Measurements from ENCODE around the gene TUT4. TPM values are rescaled to one million over a fixed set of nuclear protein-coding genes. Genes with fewer than 3 reads are reported as not detected.
"Not testable (repeated sequence)": the region's sequence is repeated elsewhere in the genome, so short reads cannot be mapped to it uniquely, and the experiment has no call there.

TUT4 gene
- total RNA-seq, 1 donor from 2014 or later = 62.5 TPM

GRCh38 chr1:52588027-52588426 lies 35.1 kb upstream of the TUT4 start:
- intact Hi-C loops (cut with micrococcal nuclease) = no loop called here

GRCh38 chr1:52585474-52585873 lies 32.6 kb upstream of the TUT4 start:
- H3K9me3 Mint-ChIP-seq = no peaks in the 10 kb centered on the region
- peaks cover 2% of the 10 kb centered on the region for H3K36me3 Mint-ChIP-seq (ENCODE audit: low read depth)
- H3K27ac Mint-ChIP-seq = no peak overlapping the region
- DNase-seq (ENCODE audit: low spot score) = no peak
- no peaks in the 10 kb centered on the region for H3K4me1 Mint-ChIP-seq (ENCODE audit: low read depth)
- peaks cover 23% of the 10 kb centered on the region for H3K27me3 Mint-ChIP-seq (ENCODE audit: insufficient read depth)
- intact Hi-C loops (cut with micrococcal nuclease) = no loop called here
- H3K4me3 Mint-ChIP-seq = no peak overlapping the region

More at GRCh38 chr1:52588027-52588426, 35.1 kb upstream of the TUT4 start:
- no peak overlapping the region for H3K27ac Mint-ChIP-seq
- no peaks in the 10 kb centered on the region for H3K36me3 Mint-ChIP-seq (ENCODE audit: low read depth)
- no peaks in the 10 kb centered on the region for H3K4me1 Mint-ChIP-seq (ENCODE audit: low read depth)
- no peaks in the 10 kb centered on the region for H3K9me3 Mint-ChIP-seq
- H3K27me3 Mint-ChIP-seq (ENCODE audit: insufficient read depth) = peaks cover 18% of the 10 kb centered on the region
- DNase-seq (ENCODE audit: low spot score) = no peak
- no peak overlapping the region for H3K4me3 Mint-ChIP-seq

GRCh38 chr1:52582116-52582696 lies 29.3 kb upstream of the TUT4 start:
- Mint-ChIP-seq H3K27me3 (ENCODE audit: insufficient read depth) (peaks cover 16% of the 10 kb centered on the region), H3K27ac (no peak overlapping the region), H3K4me1 (ENCODE audit: low read depth) (peaks cover 12% of the 10 kb centered on the region), H3K4me3 (no peak overlapping the region), H3K36me3 (ENCODE audit: low read depth) (peaks cover 5% of the 10 kb centered on the region), H3K9me3 (peaks cover 9% of the 10 kb centered on the region)
- intact Hi-C loops (cut with micrococcal nuclease) = no loop called here
- no peak for DNase-seq (ENCODE audit: low spot score)

- H3K4me1 Mint-ChIP-seq (ENCODE audit: low read depth) = peaks cover 12% of the 10 kb centered on the region
Measured at GRCh38 chr1:52580283-52580682, 27.4 kb upstream of the TUT4 start.

GRCh38 chr1:52579415-52579814 lies 26.5 kb upstream of the TUT4 start:
- H3K27ac Mint-ChIP-seq = no peak overlapping the region

More at GRCh38 chr1:52580283-52580682, 27.4 kb upstream of the TUT4 start:
- intact Hi-C loops (cut with micrococcal nuclease) = no loop called here
- DNase-seq (ENCODE audit: low spot score) = no peak
- H3K4me3 Mint-ChIP-seq = no peak overlapping the region
- peaks cover 5% of the 10 kb centered on the region for H3K36me3 Mint-ChIP-seq (ENCODE audit: low read depth)
- H3K27me3 Mint-ChIP-seq (ENCODE audit: insufficient read depth) = peaks cover 14% of the 10 kb centered on the region
- H3K9me3 Mint-ChIP-seq = peaks cover 9% of the 10 kb centered on the region
- H3K27ac Mint-ChIP-seq = no peak overlapping the region

GRCh38 chr1:52578066-52578465 lies 25.2 kb upstream of the TUT4 start:
- H3K4me3 Mint-ChIP-seq; DNase-seq (ENCODE audit: low spot score); H3K9me3 Mint-ChIP-seq; H3K27ac Mint-ChIP-seq; H3K27me3 Mint-ChIP-seq (ENCODE audit: insufficient read depth); H3K36me3 Mint-ChIP-seq (ENCODE audit: low read depth); intact Hi-C loops (cut with micrococcal nuclease): not testable (repeated sequence)
- H3K4me1 Mint-ChIP-seq (ENCODE audit: low read depth) = peaks cover 18% of the 10 kb centered on the region

More at GRCh38 chr1:52579415-52579814, 26.5 kb upstream of the TUT4 start:
- Mint-ChIP-seq H3K9me3 (peaks cover 9% of the 10 kb centered on the region), H3K36me3 (ENCODE audit: low read depth) (peaks cover 5% of the 10 kb centered on the region), H3K4me3 (no peak overlapping the region), H3K27me3 (ENCODE audit: insufficient read depth) (peaks cover 7% of the 10 kb centered on the region), H3K4me1 (ENCODE audit: low read depth) (peaks cover 16% of the 10 kb centered on the region)
- DNase-seq (ENCODE audit: low spot score) = no peak
- intact Hi-C loops (cut with micrococcal nuclease) = no loop called here

- H3K9me3 Mint-ChIP-seq = peaks cover 9% of the 10 kb centered on the region
- no peaks in the 10 kb centered on the region for H3K27me3 Mint-ChIP-seq (ENCODE audit: insufficient read depth)
- peaks cover 5% of the 10 kb centered on the region for H3K36me3 Mint-ChIP-seq (ENCODE audit: low read depth)
- peaks cover 24% of the 10 kb centered on the region for H3K4me1 Mint-ChIP-seq (ENCODE audit: low read depth)
- H3K4me3 Mint-ChIP-seq = no peak overlapping the region
- H3K27ac Mint-ChIP-seq = no peak overlapping the region
- DNase-seq (ENCODE audit: low spot score) = no peak
- intact Hi-C loops (cut with micrococcal nuclease) = no loop called here
Measured at GRCh38 chr1:52576074-52576473, 23.2 kb upstream of the TUT4 start.

- intact Hi-C loops (cut with micrococcal nuclease) = no loop called here
- Mint-ChIP-seq H3K4me3 (no peak overlapping the region), H3K9me3 (peaks cover 9% of the 10 kb centered on the region), H3K27ac (no peak overlapping the region), H3K36me3 (ENCODE audit: low read depth) (peaks cover 2% of the 10 kb centered on the region), H3K4me1 (ENCODE audit: low read depth) (peaks cover 24% of the 10 kb centered on the region), H3K27me3 (ENCODE audit: insufficient read depth) (no peaks in the 10 kb centered on the region)
- DNase-seq (ENCODE audit: low spot score) = no peak
Measured at GRCh38 chr1:52574594-52574993, 21.7 kb upstream of the TUT4 start.

GRCh38 chr1:52572387-52572786 lies 19.5 kb upstream of the TUT4 start:
- H3K27ac Mint-ChIP-seq = no peak overlapping the region
- peaks cover 23% of the 10 kb centered on the region for H3K4me1 Mint-ChIP-seq (ENCODE audit: low read depth)
- H3K4me3 Mint-ChIP-seq = no peak overlapping the region
- H3K27me3 Mint-ChIP-seq (ENCODE audit: insufficient read depth) = peaks cover 9% of the 10 kb centered on the region
- no peaks in the 10 kb centered on the region for H3K9me3 Mint-ChIP-seq
- DNase-seq (ENCODE audit: low spot score) = no peak
- peaks cover 1% of the 10 kb centered on the region for H3K36me3 Mint-ChIP-seq (ENCODE audit: low read depth)
- intact Hi-C loops (cut with micrococcal nuclease) = no loop called here

GRCh38 chr1:52571783-52572182 lies 18.9 kb upstream of the TUT4 start:
- peaks cover 1% of the 10 kb centered on the region for H3K36me3 Mint-ChIP-seq (ENCODE audit: low read depth)
- H3K9me3 Mint-ChIP-seq = no peaks in the 10 kb centered on the region
- peaks cover 23% of the 10 kb centered on the region for H3K4me1 Mint-ChIP-seq (ENCODE audit: low read depth)
- no peak overlapping the region for H3K27ac Mint-ChIP-seq
- no peak overlapping the region for H3K4me3 Mint-ChIP-seq
- peaks cover 9% of the 10 kb centered on the region for H3K27me3 Mint-ChIP-seq (ENCODE audit: insufficient read depth)
- intact Hi-C loops (cut with micrococcal nuclease) = no loop called here
- no peak for DNase-seq (ENCODE audit: low spot score)

- DNase-seq (ENCODE audit: low spot score) = no peak
- Mint-ChIP-seq H3K4me3 (no peak overlapping the region), H3K27ac (no peak overlapping the region), H3K9me3 (no peaks in the 10 kb centered on the region), H3K27me3 (ENCODE audit: insufficient read depth) (peaks cover 12% of the 10 kb centered on the region), H3K4me1 (ENCODE audit: low read depth) (peaks cover 21% of the 10 kb centered on the region), H3K36me3 (ENCODE audit: low read depth) (peaks cover 1% of the 10 kb centered on the region)
- intact Hi-C loops (cut with micrococcal nuclease) = no loop called here
Measured at GRCh38 chr1:52569449-52570210, 16.7 kb upstream of the TUT4 start.

- Mint-ChIP-seq H3K36me3 (ENCODE audit: low read depth) (peaks cover 1% of the 10 kb centered on the region), H3K4me3 (no peak overlapping the region), H3K27me3 (ENCODE audit: insufficient read depth) (peaks cover 15% of the 10 kb centered on the region), H3K4me1 (ENCODE audit: low read depth) (peaks cover 16% of the 10 kb centered on the region), H3K27ac (no peak overlapping the region), H3K9me3 (no peaks in the 10 kb centered on the region)
- no peak for DNase-seq (ENCODE audit: low spot score)
- intact Hi-C loops (cut with micrococcal nuclease) = no loop called here
Measured at GRCh38 chr1:52567943-52568342, 15.1 kb upstream of the TUT4 start.

- H3K36me3 Mint-ChIP-seq (ENCODE audit: low read depth) = peaks cover 1% of the 10 kb centered on the region
- peaks cover 18% of the 10 kb centered on the region for H3K27me3 Mint-ChIP-seq (ENCODE audit: insufficient read depth)
- no peaks in the 10 kb centered on the region for H3K4me1 Mint-ChIP-seq (ENCODE audit: low read depth)
- H3K9me3 Mint-ChIP-seq = no peaks in the 10 kb centered on the region
- no peak overlapping the region for H3K27ac Mint-ChIP-seq
- no peak for DNase-seq (ENCODE audit: low spot score)
- no peak overlapping the region for H3K4me3 Mint-ChIP-seq
- intact Hi-C loops (cut with micrococcal nuclease) = no loop called here
Measured at GRCh38 chr1:52562766-52563165, 9.9 kb upstream of the TUT4 start.
